Activated CD4-positive, alpha-beta T cell treated with anti-CD3 and anti-CD28 coated beads, Interleukin-2, amount 50 U/mL, for 16 hours (primary cell): ENCODE measurements around the gene COL26A1.

Experiments used
- DNase-seq: peaks from one replicate; pipeline ENCODE4 v3.0.0-alpha.2; 2020

COL26A1 gene

DNA sequence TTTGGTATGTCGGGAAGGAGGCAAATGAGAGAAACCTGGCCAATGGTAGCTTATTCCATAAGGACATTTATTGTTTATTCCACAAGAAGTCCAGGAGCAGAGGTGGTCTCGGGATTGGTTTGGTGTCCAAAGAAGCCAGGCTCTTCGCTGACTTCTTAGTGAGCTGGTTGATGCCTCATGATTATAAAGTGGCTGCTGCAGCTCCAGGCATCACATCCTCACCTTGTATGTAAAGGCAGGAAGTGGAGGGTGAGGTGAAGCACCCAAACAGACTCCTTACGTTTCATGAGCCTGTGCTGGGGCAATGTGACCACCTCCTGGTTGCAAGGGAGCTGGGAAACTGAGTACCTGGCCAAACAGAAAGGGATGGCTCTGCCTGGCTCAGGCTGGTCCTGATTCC lies 174.0 kb downstream of the COL26A1 start:
- no peak for DNase-seq

DNA sequence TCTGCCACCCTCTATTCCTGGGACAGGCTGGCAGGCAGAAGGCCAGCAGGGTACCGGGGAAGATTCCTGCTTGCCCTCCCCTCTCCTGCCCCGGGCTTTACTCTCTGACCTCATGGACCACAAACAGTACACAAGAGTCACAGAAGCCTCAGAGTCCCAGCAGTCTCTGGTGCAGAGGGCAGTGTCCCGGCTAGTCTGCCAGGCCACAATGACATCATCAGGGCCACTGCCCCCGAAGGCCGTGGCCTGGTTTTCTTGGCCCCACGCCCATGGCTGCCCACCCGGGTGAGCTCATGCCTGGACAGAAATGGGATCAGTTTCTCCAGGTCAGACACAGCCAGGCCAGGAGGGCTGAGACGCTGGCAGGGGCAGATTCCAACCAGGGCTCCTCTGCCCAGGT lies 174.5 kb downstream of the COL26A1 start:
- no peak for DNase-seq

DNA sequence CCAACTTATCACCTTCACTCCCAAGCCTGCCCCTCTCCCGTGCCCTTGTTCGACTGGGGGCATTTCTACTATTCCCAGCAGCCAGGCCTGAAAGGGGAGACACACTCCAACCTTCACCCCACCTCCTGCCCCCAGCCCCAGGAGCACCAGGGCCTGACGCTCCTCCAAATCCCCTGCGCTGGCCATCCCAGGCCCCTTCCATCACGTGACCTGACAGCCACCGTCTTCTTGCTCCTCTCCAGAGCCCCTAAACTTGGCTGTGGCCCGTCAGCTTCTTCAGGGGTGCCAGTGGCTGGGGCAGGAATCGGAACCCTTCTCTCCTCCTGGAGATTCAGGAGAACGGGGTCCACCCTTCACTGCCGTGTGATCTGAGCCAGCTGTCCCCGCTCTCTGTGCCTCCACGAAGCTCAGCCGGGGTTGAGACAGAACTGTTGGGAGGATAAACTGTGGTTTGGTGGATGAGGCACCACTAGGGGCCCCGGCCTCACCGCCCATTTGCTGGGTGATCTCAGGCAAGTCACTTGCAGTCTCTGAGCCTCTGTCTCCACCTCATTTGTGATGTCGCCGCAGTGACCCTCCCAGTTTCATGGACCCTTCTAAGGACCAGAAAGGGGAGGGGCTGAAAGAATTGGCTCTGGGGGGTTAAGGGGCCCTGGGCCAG lies 175.4 kb downstream of the COL26A1 start:
- no peak for DNase-seq

DNA sequence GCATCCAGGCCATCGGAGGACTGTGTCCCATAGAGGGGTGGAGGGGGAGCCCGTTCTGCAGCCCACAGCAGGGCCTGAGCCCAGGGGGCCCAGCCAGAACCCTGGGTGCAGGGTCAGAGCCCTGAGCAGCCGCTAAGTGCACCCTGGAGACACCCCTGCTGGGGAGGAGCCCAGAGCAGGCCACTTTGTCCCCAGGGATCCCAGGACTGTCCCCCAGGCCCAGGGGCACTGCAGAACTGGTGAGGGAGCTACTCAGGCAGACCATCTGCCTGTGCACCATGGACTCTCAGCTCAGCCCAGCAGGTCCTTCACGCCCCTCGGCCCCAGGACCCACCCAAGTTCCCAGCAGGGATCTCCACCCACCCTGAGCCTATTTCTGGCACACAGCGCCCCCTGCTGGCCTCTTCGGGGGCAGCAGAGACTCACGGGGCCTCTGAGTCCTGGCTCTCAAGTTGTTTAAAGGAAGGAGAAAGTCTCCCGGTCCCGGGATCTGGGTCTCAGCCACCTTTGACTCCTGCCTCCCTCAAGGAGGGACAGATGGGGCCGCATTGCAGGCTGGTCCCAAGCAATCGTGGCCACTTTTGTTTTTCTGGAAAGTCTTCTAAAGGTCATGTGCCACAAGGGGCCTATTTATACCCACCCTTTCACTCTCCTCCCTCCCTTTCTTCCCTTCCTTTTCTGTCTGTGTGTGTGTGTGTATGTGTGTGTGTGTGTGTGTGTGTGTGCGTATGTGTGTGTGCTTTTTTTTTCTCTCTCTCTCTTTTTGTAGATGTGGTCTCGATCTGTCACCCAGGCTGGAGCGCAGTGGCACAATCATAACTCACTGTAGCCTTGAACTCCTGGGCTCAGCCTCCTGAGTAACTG lies 176.2 kb downstream of the COL26A1 start:
- peak; percentile 44 for DNase-seq

DNA sequence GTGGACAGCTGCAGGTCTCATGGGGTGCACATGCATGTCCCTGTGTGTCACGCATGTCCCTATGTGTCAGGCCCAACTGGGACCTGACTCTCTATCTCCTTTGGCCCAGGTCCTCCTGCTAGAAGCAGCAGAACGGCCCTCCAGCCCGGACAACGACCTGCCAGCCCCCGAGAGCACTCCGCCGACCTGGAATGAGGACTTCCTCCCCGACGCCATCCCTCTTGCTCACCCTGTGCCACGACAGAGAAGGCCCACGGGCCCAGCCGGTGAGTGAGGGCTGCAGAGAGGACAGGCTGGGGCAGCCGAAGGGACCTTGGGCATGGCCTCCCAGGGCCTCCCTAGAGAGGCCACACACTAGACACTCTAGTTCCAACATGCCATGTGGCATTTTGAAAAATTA lies 177.1 kb downstream of the COL26A1 start:
- DNase-seq: no peak

DNA sequence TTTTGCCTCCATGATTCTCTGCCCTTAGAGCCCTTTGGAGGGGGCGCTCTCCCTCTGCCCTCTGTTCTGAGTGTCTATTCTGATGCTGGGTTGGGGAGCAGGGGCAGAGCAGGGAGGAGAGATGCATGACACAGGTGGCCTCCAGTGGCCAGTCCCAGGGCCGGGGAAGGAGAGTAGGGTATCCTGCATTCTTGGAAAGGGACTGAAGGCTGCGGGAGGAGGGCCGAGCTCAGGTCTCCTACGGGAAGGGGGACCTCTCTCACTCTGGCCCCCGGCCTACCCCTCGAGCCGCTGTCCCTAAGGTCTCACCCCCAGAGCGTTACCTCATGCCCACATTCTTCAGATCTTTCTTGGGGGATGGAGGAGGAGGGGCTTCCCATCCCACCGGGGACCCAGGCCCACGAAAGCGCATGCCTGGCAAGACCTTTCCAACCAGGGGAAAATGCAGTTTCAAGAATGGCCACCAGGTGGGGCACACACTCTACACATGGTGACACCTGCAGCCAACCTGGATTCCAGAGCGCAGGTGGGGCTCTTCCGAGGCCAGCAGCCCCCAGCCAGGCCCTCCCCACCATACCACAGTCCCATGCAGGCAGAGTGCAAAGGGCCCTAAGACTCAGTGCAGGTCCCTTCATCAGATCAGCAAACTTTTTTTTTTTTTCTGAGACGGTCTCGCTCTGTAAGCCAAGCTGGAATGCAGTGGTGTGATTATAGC lies 180.0 kb downstream of the COL26A1 start:
- DNase-seq: peak; percentile 65

DNA sequence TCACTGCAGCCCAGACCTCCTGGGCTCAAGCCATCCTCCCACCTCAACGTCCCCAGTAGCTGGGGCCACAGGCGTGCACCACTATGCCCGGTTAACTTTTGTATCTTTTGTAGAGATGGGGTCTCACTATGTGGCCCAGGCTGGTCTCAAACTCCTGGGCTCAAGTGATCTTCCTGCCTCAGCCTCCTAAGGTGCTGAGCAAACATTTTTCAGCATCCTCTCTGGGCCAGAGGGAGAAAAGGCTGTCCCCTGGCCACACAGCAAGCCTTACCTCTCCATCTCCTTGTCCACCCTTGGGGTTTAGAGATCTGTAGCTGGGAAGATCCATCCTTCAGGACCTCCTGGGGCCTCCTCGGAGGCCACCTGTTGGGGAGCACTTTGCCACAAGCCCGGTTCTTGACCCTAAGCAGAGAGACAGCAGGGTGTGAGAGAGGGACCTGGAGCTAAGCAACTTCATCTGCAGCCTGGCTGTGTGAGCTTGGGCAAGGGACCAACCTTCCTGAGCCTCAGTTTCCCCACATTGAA lies 180.6 kb downstream of the COL26A1 start:
- DNase-seq: no peak

DNA sequence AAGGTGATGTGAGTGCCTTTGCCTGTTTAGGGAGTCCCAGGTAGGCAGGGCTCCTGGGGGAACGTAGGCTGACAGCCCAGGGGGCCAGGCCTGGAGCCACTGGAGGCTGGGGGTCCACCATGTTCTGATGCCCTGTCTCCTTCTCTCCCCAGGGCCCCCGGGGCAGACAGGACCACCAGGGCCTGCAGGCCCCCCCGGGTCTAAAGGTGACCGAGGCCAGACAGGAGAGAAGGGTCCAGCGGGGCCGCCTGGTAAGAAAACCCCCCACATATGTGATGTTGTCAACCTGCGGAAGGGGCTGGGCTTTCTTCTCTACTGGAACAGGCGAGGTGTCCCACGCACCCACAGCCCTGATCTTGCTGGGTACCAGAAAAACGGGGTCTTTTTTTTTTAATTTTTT lies 181.2 kb downstream of the COL26A1 start:
- DNase-seq: no peak

DNA sequence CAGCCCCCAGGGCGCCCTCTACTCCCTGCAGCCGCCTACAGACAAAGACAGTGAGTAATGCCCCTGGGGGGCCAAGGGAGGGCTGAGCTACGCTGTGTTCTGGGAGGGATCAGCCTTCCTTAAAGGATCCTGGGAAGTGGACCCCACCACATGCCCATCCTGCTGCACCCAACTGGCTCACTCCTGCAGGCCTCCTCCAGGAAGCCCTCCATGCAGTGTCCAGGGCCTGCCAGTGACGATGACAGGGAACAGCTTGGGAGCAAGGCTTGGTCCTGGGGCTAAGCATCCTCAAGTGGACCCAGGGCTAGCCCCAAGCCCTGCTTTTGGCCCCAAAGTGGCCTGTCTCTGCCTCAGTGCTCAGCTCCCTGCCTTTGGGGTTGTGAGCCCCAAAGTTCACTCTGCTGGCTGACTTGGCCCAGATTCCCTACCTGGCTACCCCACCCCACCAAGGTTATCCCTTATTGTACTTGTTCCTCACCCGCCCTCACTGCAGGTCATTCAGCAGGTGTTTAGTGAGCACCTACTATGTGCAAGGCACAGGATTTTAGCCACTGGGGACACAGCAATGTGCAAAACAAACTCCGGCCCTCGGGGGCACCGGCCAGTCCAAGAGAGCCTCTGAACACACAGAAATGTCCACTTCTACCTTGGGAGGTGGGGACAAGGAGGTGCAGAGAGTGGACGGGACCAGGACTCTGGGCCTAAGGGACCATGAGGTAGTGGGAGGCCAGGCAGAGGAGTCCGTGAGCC lies 182.9 kb downstream of the COL26A1 start:
- DNase-seq: no peak

DNA sequence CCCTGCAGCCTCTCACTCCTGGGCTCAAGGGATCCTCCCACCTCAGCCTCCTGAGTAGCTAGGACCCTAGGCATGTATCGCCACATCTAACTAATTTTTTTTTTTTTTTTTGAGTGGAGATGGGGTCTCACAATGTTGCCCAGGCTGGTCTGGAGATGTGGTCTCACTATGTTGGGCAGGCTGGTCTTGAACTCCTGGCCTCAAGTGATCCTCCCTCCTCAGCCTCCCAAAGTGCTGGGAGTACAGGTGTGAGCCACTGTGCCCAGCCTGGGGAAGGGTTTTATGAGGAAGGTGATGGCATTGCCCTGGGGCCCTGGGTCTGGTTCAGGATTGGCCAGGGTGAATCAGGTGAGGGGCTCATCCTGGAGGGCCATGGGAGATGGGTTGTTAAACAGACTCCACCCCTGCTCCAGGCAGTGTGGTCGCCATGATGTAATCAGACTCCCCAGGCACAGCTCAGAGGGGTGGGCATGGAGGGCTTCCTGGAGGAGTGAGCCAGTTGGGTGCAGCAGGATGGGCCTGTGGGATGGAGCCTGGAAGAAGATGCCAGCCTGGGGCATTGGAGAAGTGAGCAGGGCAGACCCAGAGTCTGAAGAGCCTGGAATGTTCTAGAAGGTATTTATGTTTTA lies 183.7 kb downstream of the COL26A1 start:
- no peak for DNase-seq

DNA sequence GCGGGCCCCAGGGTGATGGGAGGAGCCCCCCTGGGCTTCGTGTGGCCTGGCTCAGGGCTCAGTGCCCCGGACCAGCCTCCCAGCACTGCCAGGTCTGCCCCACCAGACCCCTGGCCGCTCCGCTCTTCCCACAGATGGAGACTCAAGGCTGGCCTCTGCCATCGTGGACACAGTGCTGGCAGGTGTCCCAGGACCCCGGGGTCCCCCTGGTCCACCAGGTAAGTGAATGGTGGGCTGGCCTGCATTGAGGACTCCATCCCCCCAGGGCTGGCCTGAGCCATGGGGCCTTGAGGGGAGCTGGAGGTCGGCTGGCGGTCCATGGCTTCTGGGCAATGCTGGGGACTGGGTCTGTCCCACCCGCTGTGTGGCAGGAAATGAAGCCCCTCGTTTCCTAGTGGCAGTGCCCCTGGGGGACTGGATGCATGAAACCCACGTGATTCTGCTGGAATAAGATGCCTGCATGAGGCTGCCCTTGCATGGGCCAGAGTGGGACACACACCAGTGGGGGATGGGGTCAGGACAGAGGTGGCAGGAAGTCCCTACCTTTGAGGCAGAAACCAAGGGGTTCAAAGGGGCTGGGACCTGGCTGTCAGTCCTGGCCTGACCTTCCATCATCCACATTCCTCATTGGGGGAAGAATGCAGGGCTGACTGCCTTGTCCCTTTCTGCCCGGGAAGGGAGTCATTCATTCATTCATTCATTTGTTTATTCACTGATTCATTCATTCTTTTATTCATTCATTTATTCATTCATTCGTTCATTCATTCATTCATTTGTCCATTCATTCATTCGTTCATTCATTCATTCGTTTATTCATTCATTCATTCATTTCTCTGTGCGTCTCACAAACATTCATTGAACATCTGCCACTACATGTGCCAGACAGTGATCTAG lies 184.6 kb downstream of the COL26A1 start:
- no peak for DNase-seq

DNA sequence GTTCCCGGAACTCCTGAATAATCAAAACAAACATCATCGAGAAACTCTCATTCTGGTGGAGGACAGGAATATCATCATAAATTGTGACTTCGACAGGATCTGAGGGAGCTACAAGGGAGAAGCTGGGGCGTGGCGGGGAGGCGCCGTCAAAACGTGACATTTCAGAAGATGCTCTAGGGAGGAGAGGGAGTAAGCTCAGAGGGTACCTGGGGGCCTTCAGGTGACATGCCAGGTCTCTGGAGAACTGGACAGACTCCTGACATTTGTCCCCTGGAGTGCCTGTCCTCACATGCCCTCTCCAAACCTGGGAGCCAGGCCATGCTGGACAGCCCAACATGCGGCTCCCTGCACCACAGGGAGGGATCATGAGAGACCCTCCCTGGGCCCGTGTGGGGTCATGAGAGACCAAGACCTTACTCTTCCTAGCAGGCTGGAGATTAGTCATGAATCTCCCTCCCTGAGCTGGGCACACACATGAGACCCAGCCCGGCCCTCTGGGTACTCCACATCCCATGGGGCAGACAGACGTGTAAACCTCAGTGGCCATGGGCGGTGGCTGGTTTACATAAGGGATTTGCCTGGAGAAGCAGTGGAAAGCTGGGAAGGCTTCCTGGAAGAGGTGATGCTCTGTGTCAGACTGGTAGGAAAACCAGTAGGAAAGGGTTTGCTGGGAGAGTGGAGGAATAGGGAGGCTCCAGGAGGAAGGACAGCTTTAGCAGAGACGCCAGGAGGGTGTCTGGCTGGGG lies 185.4 kb downstream of the COL26A1 start:
- DNase-seq: no peak

DNA sequence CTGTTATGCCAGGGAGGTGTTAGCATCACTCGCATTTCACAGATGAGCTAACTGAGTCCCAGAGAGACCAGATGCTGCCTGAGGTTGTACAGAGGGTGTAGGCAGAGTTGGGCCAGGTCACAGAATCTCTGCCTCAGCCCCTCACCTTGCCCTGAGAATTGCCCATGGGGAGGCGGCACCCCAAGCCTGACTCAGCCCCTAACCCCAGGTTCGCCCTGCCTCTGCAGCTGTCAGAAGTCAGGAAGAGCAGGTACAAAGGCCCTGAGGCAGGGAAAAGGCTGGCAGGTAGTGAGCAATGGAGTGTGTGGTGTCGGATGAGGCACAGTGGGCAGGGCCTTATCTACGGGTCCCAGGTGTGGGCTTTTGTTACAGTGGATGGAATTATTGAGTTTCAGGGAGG lies 187.1 kb downstream of the COL26A1 start:
- DNase-seq: no peak

DNA sequence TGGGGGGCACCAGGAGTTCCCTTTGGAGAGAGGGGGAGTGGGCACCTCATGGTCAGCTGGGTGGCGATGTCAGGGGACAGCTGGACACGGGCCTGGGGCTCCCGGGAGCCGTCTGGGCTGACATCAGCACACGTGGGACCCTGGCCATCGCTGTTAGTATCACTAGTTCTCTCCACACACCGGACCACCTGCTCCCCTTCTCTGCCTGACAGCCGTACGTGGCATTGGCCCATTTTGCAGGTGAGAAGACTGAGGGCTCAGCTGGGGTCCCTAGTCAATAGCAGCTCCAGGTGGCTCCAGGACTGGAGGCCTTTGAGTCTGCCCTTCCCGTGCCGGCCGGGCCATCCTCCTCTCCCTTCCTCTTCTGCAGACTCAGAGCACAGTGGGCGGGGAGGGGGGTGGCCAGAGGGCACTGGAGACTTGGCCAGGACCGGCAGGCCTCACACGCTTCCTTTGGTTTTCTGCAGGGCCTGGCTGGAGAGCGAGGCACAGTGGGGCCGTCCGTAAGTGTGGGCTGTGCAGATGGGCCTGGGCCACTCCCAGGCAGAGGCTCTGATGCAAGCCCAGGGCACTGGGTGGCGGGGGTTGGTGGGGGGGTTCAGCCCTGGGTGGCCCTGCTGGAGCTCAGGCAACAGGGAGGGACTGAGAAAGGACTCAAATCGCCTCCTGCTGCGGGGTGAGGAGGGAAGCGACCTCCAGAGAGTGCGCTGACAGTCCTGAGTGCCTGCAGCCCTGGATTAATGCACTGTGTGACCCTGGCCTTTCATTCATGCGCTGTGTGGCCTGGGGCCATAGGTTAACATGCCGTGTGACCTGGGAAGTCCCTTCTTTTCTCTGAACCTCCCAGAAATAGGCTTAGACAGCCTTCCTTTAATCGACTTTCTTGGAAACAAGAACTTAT lies 188.2 kb downstream of the COL26A1 start:
- DNase-seq: no peak

DNA sequence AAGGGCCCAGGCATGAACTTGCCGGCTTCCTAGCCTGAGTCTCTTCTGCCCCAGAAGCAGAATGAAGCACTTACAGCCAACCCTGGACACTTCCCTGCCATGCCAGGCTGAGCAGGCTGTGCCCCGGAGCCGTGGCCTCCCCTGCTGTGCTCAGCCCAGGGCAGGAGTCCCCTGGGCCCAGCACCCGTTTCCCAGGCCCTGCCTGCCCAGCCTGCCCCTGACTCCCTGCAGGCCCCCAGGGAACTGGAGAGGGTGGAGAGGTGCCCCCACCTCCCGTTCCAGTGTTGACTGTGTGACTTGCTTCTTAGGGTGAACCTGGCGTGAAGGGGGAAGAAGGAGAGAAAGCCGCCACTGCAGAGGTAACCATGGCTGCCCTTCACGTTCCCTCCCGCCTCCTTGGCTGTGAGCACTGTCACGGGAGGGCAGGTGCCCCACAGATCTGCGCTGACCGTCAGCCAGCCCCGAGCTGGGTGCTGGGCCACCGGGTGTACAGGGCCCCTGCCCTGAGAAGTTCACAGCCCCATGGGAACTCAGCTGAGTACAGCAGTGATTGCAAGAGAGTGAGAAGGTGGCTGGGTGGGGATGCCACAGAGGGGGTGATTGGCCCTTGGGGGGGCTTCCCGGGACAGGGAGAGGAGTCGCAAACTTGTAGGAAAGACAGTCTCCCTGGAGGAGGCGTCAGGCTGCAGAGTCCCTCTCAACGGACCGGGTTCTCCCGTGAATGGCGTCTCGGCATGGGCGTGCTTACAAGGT lies 190.5 kb downstream of the COL26A1 start:
- DNase-seq: no peak

DNA sequence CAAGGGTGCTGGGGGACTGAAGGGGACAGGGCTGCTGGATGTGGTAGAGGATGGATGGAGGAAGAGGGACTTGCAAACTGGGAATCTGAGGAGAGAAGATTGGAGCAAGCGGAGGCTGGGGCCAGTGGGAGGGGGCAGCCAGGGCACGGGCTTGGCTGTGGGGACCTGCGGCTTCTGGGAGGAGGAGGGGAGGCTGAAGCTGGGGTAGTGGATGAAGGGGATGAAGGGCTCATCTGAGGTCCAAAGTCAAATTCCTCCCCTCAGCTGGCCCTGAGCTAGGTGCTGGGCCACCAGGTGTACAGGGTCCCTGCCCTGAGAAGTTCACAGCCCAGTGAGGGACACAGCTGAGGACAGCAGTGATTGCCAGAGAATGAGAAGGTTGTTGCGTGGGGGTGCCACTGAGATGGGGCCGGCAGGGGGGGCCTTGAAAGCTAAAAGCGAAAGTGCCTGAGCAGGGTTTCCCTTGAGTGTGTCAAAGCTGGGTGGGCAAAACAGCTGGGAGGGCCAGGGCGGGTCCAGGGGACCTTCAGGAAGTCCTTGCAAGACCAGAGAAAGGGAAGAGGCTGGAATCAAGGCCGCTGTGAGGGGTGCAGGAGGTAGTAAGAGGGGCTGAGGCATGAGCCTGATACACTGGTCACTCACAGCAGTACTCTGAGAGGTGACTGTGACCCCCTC lies 191.2 kb downstream of the COL26A1 start:
- no peak for DNase-seq

DNA sequence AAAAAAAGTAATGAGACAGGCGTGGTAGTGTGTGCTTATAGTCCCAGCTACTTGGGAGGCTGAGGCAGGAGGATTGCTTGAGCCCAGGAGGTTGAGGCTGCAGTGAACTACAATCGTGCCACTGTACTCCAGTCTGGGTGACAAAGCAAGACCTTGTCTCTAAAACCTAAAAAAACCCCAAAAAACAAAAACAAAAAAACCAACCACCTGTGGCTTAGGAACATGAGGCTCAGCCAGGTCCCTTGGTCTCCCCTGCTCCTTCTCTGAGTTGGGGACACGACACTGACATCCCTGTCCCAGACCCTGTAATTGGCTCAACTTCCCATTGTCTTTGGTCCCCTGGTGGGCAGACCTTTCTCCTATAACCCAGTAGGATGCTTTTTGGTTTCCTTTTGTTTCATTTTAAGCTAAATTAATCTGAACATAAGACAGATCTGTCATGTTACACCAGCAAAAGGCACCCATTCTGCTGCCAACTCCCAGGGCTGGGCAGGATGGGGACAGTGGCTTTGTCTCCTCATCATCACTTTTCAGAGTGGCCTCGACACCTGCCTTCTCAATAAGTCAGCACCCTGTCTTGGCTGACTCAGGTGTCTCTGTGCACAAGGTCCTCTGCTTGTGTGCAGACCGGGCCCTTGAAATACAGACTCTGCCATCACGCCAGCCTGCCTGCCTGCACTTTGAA lies 192.1 kb downstream of the COL26A1 start:
- DNase-seq: no peak
